SU-DHL-6 (cell line): ENCODE data around the gene KMT5C.

Source experiments
- H2AFZ ChIP-seq: fragments of 200-600 bp; sonication (generic); 2 replicates; pipeline ENCODE4 v1.6.1; 2014; ENCODE audit warnings: low read depth, mild to moderate bottlenecking, moderate library complexity, mixed read lengths, antibody characterized with exemption, low read length; ENCODE audit not compliant: severe bottlenecking
- H3F3A ChIP-seq: fragments of 200-600 bp; shearing (Covaris generic); 2 replicates; pipeline ENCODE4 v1.6.0; 2016; ENCODE audit warnings: antibody characterized with exemption, mild to moderate bottlenecking; ENCODE audit not compliant: insufficient read depth
- H3K27ac ChIP-seq: fragments of 200-600 bp; sonication (generic); 2 replicates; pipeline ENCODE4 v1.5.1; 2016; ENCODE audit warnings: low read depth, mild to moderate bottlenecking, low read length, moderate library complexity, mixed read lengths
- H3K27me3 ChIP-seq: fragments of 200-600 bp; sonication (generic), shearing (Covaris generic); 2 replicates; pipeline ENCODE4 v1.6.0; 2014; ENCODE audit warnings: mild to moderate bottlenecking, low read length
- H3K36me3 ChIP-seq: fragments of 200-600 bp; sonication (generic); 2 replicates; pipeline ENCODE4 v1.6.1; 2014; ENCODE audit warnings: mild to moderate bottlenecking, low read length, mixed read lengths
- H3K4me2 ChIP-seq: fragments of 300-600, 200-600 bp; shearing (Covaris generic), sonication (generic); 2 replicates; pipeline ENCODE4 v1.6.0; 2014; ENCODE audit warnings: low read length, low read depth, mild to moderate bottlenecking; ENCODE audit not compliant: poor library complexity, severe bottlenecking
- H3K4me3 ChIP-seq: fragments of 200-600 bp; sonication (generic); 2 replicates; pipeline ENCODE4 v1.5.1; 2014; ENCODE audit warnings: antibody characterized with exemption, low read length, mild to moderate bottlenecking, mixed read lengths; ENCODE audit not compliant: insufficient read depth, poor library complexity, severe bottlenecking
- H3K79me2 ChIP-seq: fragments of 200-600 bp; sonication (generic); 2 replicates; pipeline ENCODE4 v1.6.1; 2014; ENCODE audit warnings: mild to moderate bottlenecking, low read length, moderate library complexity; ENCODE audit not compliant: insufficient read depth
- H3K9ac ChIP-seq: fragments of 200-600 bp; sonication (generic); 2 replicates; pipeline ENCODE4 v1.7.0; 2014; ENCODE audit warnings: mild to moderate bottlenecking, low read length
- H3K9me2 ChIP-seq: fragments of 200-600 bp; sonication (generic); replicated peaks from 2 replicates; pipeline ENCODE4 v1.6.1; 2014; ENCODE audit warnings: low read length; ENCODE audit not compliant: insufficient read depth
- H3K9me3 ChIP-seq: fragments of 200-600 bp; sonication (generic); 2 replicates; pipeline ENCODE4 v1.6.1; 2014; ENCODE audit warnings: low read length, mixed read lengths; ENCODE audit not compliant: insufficient read depth
- H4K20me1 ChIP-seq: fragments of 200-600 bp; sonication (generic); 2 replicates; pipeline ENCODE4 v1.6.1; 2014; ENCODE audit warnings: low read depth, mild to moderate bottlenecking, antibody characterized with exemption, low read length, moderate library complexity, mixed read lengths
- EZH2phosphoT487 ChIP-seq: fragments of 200-600 bp; sonication (generic), shearing (Covaris generic); conservative IDR thresholded peaks from 2 replicates; pipeline ENCODE4 v1.6.1; 2018; ENCODE audit warnings: mild to moderate bottlenecking, antibody characterized with exemption, low read length, moderate library complexity, mixed read lengths
- TF ChIP-seq, protein P1 (sequence below): fragments of 200-600 bp; sonication (generic); IDR thresholded peaks from one replicate; pipeline ENCODE4 v1.5.1; 2017; ENCODE audit warnings: antibody characterized with exemption, mild to moderate bottlenecking, low read length, moderate library complexity; ENCODE audit not compliant: insufficient read depth, poor library complexity, severe bottlenecking

The KMT5C gene

DNA sequence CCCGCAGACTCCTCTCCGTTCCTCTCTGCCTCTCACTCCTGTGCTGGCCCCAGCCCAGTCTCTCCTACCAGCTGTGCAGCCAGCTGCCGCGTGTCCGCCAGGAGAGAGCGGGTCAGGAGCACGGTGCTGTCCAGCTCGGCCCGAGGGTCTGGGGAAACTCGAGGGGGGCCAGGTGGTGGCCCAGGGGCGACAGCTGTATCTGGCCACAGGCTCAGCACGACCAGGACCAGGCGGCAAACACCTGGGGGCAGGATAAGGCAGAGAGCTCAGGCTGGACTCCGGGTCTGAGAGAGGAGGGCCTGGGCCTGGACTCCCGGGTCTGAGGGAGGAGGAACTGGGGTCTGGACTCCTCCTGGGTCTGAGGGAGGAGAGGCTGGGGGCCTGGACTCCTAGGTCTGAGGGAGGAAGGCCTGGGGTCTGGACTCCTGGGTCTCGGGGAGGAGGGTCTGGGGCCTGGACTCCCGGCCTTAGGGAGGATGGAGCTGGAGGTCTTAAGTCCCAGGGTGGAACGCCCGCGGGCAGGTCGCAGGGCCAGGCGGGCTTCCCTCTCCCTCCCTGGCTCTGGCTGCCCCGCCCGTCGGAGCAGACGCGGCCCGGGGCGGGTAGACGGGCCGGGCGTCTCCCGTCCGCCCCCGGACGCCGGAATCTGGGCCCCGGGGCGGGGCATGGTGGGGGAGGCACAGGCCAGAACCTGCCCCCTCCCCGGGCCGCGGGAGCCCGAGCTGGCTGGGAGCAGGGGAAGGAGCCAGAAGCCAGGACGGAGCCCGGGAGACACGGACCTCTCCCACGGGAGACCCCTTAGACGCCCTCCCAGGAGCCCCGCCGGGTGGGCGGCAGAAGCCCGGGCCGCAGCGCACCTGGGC is 29.3 kb downstream of the KMT5C start:
- Histone ChIP-seq H3K4me3 (no peak overlapping the region), H3K79me2 (no peaks in the 10 kb centered on the region), H3K27me3 (no peaks in the 10 kb centered on the region), H3K4me2 (no peak overlapping the region), H2AFZ (no peak overlapping the region), H3K9ac (no peak overlapping the region), H4K20me1 (no peaks in the 10 kb centered on the region), H3K9me2 (no peaks in the 10 kb centered on the region), H3F3A (no peaks in the 10 kb centered on the region), H3K9me3 (no peaks in the 10 kb centered on the region), H3K36me3 (no peaks in the 10 kb centered on the region), H3K27ac (no peak overlapping the region)
- TF ChIP-seq, protein P1, sequence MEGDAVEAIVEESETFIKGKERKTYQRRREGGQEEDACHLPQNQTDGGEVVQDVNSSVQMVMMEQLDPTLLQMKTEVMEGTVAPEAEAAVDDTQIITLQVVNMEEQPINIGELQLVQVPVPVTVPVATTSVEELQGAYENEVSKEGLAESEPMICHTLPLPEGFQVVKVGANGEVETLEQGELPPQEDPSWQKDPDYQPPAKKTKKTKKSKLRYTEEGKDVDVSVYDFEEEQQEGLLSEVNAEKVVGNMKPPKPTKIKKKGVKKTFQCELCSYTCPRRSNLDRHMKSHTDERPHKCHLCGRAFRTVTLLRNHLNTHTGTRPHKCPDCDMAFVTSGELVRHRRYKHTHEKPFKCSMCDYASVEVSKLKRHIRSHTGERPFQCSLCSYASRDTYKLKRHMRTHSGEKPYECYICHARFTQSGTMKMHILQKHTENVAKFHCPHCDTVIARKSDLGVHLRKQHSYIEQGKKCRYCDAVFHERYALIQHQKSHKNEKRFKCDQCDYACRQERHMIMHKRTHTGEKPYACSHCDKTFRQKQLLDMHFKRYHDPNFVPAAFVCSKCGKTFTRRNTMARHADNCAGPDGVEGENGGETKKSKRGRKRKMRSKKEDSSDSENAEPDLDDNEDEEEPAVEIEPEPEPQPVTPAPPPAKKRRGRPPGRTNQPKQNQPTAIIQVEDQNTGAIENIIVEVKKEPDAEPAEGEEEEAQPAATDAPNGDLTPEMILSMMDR = no peak
- TF ChIP-seq EZH2phosphoT487 = no peak

DNA sequence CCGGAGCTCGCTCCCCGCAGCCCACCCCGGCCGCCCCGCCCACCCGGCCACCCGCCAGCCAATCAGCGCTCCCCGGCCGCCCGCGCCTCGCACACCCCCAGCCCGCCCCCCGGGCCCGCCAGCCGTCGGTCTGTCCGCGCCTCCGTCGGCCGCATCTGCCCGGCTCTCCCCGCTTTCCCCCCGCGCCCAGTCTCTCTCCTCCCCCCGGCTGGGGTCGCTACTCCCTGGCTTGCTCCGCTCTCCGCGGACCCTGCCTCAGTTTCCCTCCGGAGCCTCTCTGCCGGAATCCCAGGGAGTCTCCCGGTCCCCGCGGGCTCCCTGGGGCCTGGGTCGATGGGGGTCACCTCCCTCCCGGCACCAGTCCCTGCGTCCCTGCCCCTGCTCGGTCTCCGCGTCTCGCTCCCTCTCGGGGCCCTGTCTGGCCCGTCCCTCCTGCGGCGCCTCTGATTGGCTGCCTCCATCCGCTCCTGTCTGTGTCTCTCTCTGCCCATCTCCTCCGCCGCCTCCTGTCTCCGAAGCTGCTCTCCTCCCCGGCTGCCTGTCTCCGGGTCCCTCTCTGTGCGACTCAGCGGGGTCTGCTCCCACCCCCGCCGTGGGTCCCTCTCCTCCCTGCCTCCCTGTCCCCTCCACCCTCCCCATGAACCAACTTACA is 30.1 kb downstream of the KMT5C start:
- no peak overlapping the region for H3K9ac ChIP-seq
- no peak overlapping the region for H3K4me3 ChIP-seq
- H3K4me2 ChIP-seq = no peak overlapping the region
- no peak for TF ChIP-seq EZH2phosphoT487
- TF ChIP-seq, protein P1 = no peak
- no peaks in the 10 kb centered on the region for H3K27me3 ChIP-seq
- no peak overlapping the region for H3K27ac ChIP-seq
- H3K9me3 ChIP-seq = no peaks in the 10 kb centered on the region
- H3K79me2 ChIP-seq = no peaks in the 10 kb centered on the region
- no peaks in the 10 kb centered on the region for H3F3A ChIP-seq
- H4K20me1 ChIP-seq = no peaks in the 10 kb centered on the region
- no peaks in the 10 kb centered on the region for H3K36me3 ChIP-seq
- H3K9me2 ChIP-seq = no peaks in the 10 kb centered on the region
- no peak overlapping the region for H2AFZ ChIP-seq

DNA sequence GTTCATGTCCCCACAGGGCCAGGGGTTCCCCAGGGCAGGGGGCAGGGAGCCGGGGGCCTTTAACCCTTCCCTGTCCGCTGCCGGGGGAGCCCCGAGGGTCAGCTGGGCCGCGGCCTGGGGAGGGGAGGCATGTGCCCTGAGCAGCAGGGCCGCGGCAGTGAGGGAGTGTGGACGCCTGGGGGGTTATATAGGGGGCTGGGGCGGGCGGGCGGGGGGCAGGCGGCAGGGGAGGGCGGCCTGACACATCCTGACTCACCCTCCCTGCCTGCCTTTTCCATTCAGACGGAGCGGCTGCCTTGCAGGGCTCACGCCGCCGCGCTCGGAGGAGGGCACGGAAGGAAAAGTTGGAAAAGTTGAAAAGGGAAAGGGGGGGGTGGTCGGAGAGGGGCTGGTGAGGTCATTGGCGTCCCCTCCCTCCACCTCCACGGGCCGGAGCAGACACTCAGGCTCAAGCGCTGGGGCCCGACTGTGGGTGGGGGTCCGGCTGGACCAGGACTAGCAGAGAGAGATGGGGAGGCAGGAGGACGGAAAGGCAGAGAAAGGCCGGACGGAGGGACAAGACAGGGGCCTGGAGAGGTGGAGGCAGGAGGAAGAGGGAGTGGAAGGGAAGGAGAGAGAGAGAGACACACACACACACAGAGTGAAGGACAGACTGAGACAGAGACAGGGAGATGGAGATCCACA is 30.8 kb downstream of the KMT5C start, which contains the start of gene IL11:
IL11 (minus strand) TSS at position 159 of the 684 bp plus-strand sequence; CDS start at position 6, 153 bp downstream.
- no peak within 1 kb of the TSS for H3K9ac ChIP-seq
- no peak within 1 kb of the TSS for H3K4me3 ChIP-seq
- H3K36me3 ChIP-seq = no peaks in the 10 kb centered on the region
- H3K4me2 ChIP-seq = no peak within 1 kb of the TSS
- no peaks in the 10 kb centered on the region for H3K9me3 ChIP-seq
- no peak within 1 kb of the TSS for H3K27ac ChIP-seq
- H3F3A ChIP-seq = no peaks in the 10 kb centered on the region
- H3K27me3 ChIP-seq = no peaks in the 10 kb centered on the region
- TF ChIP-seq EZH2phosphoT487 = no peak
- TF ChIP-seq, protein P1 = no peak
- no peak within 1 kb of the TSS for H2AFZ ChIP-seq
- no peaks in the 10 kb centered on the region for H3K9me2 ChIP-seq
- H3K79me2 ChIP-seq = no peaks in the 10 kb centered on the region
- no peaks in the 10 kb centered on the region for H4K20me1 ChIP-seq
